ENCODE results near the gene CFAP119. TPM values are rescaled to one million over a fixed set of nuclear protein-coding genes. Genes with fewer than 3 reads are reported as not detected.

The CFAP119 gene
- total and polyA plus RNA-seq, 2 experiments from 2014 or later: 7.1 to 16.4 TPM

GRCh38 chr16:30725418-30725792 lies 36.5 kb downstream of the CFAP119 start:
- no peaks in the 10 kb centered on the region for H3K9me3 ChIP-seq (ENCODE audit: low read depth)
- no peak for DNase-seq (ENCODE audit: low read depth in 1 of 2, low spot score in 1 of 2)
- peaks cover 52% of the 10 kb centered on the region for H3K36me3 ChIP-seq
- H3K27ac ChIP-seq: no peak overlapping the region
- no peak overlapping the region for H3K4me3 ChIP-seq
- no peaks in the 10 kb centered on the region for H3K4me1 ChIP-seq (ENCODE audit: low read depth)
- TF ChIP-seq CTCF (IDR thresholded peaks at IDR 0.05; ENCODE audit: low read depth, low read length): no peak
- H3K27me3 ChIP-seq: no peaks in the 10 kb centered on the region

DNA sequence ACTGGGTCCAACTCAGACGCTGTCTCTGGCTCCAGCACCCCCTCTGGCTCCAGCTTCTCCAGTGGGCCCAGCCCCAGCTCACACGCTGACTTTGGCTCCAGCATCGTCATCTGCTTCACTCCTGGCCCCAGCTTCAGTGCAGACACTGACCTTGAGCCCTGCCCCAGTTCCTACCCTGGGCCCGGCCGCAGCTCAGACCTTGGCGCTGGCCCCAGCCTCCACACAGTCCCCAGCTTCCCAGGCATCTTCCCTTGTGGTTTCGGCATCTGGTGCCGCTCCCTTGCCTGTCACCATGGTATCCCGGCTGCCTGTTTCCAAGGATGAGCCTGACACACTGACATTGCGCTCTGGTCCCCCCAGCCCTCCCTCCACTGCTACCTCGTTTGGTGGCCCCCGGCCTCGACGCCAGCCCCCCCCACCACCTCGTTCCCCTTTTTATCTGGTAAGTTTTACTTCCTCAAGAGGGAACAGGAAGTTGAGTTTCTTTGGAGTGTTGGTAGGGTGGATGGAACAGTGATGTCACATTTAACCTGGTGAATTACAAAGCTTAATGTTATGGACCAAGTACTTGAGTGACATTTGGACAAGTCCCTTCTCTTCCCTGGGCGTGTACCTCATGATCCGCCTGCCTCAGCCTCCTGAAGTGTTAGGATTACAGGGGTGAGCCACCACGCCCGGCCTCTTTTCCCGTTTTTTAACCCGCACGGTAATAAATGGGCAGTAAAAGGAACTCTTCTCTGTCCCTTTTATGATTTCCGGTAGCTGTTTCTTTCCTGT lies 37.0 kb downstream of the CFAP119 start:
- no peak for TF ChIP-seq CTCF (IDR thresholded peaks at IDR 0.05; ENCODE audit: low read depth, low read length)
- Histone ChIP-seq H3K9me3 (ENCODE audit: low read depth) (no peaks in the 10 kb centered on the region), H3K27me3 (no peaks in the 10 kb centered on the region), H3K4me1 (ENCODE audit: low read depth) (no peaks in the 10 kb centered on the region), H3K36me3 (peaks cover 52% of the 10 kb centered on the region), H3K27ac (no peak overlapping the region), H3K4me3 (no peak overlapping the region)
- DNase-seq (ENCODE audit: low read depth in 1 of 2, low spot score in 1 of 2): no peak

GRCh38 chr16:30723725-30724355 lies 38.0 kb downstream of the CFAP119 start:
- no peaks in the 10 kb centered on the region for H3K9me3 ChIP-seq (ENCODE audit: low read depth)
- H3K4me1 ChIP-seq (ENCODE audit: low read depth): no peaks in the 10 kb centered on the region
- no peaks in the 10 kb centered on the region for H3K27me3 ChIP-seq
- DNase-seq (ENCODE audit: low read depth in 1 of 2, low spot score in 1 of 2): no peak
- no peak for TF ChIP-seq CTCF (IDR thresholded peaks at IDR 0.05; ENCODE audit: low read depth, low read length)
- peaks cover 47% of the 10 kb centered on the region for H3K36me3 ChIP-seq
- H3K27ac ChIP-seq: no peak overlapping the region
- H3K4me3 ChIP-seq: no peak overlapping the region

DNA sequence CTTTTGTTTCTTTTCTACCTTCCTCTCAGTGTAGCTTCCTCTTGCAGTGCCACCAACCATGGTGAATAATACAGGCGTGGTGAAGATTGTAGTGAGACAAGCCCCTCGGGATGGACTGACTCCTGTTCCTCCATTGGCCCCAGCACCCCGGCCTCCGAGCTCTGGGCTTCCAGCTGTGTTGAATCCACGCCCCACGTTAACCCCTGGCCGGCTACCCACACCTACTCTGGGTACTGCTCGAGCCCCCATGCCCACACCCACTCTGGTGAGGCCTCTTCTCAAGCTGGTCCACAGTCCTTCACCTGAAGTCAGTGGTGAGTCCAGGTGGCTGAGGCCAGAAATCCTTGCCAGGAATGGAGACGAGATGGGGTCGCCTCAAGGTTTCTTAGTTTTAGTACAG lies 38.9 kb downstream of the CFAP119 start:
- H3K4me1 ChIP-seq (ENCODE audit: low read depth): no peaks in the 10 kb centered on the region
- H3K9me3 ChIP-seq (ENCODE audit: low read depth): no peaks in the 10 kb centered on the region
- TF ChIP-seq CTCF (IDR thresholded peaks at IDR 0.05; ENCODE audit: low read depth, low read length): no peak
- peaks cover 49% of the 10 kb centered on the region for H3K36me3 ChIP-seq
- H3K4me3 ChIP-seq: no peak overlapping the region
- no peak overlapping the region for H3K27ac ChIP-seq
- no peak for DNase-seq (ENCODE audit: low read depth in 1 of 2, low spot score in 1 of 2)
- no peaks in the 10 kb centered on the region for H3K27me3 ChIP-seq

- H3K36me3 ChIP-seq: peaks cover 49% of the 10 kb centered on the region
- H3K4me1 ChIP-seq (ENCODE audit: low read depth): no peaks in the 10 kb centered on the region
- TF ChIP-seq CTCF (IDR thresholded peaks at IDR 0.05; ENCODE audit: low read depth, low read length): no peak
- H3K27me3 ChIP-seq: no peaks in the 10 kb centered on the region
- H3K9me3 ChIP-seq (ENCODE audit: low read depth): no peaks in the 10 kb centered on the region
- H3K27ac ChIP-seq: no peak overlapping the region
- DNase-seq (ENCODE audit: low read depth in 1 of 2, low spot score in 1 of 2): no peak
- H3K4me3 ChIP-seq: no peak overlapping the region
Measured at GRCh38 chr16:30722443-30722842, 39.4 kb downstream of the CFAP119 start.

Data from cardiac muscle cell (in vitro differentiated cells and primary cell).